Central memory CD4-positive, alpha-beta T cell (primary cell): ENCODE data around the gene KDM4B.

Experiments
- DNase-seq: peaks from one replicate; pipeline ENCODE4 v3.0.0; 2022

Gene KDM4B

GRCh38 chr19:5052945-5053485 lies 84.1 kb downstream of the KDM4B start:
- no peak for DNase-seq

DNA sequence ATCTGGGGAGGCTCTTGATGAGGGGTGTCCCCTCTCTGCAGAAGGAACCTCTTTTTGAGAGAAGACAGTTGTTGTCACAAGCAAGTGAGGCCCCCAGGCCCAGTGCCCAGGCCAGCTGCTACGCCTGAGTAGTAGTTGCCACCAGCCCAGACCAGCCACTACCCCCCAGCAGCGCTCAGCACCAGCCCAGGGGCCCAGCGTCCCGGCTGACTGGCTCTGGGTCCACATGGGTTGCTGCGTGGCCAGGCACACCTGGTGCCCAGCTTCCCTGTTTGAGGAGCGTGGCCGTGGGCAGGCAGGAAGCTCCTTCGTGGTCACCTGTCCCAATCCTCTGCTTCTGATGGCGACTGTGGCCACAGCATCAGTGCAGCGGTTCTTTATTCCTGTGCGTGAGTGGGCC lies 84.7 kb downstream of the KDM4B start:
- DNase-seq = no peak

DNA sequence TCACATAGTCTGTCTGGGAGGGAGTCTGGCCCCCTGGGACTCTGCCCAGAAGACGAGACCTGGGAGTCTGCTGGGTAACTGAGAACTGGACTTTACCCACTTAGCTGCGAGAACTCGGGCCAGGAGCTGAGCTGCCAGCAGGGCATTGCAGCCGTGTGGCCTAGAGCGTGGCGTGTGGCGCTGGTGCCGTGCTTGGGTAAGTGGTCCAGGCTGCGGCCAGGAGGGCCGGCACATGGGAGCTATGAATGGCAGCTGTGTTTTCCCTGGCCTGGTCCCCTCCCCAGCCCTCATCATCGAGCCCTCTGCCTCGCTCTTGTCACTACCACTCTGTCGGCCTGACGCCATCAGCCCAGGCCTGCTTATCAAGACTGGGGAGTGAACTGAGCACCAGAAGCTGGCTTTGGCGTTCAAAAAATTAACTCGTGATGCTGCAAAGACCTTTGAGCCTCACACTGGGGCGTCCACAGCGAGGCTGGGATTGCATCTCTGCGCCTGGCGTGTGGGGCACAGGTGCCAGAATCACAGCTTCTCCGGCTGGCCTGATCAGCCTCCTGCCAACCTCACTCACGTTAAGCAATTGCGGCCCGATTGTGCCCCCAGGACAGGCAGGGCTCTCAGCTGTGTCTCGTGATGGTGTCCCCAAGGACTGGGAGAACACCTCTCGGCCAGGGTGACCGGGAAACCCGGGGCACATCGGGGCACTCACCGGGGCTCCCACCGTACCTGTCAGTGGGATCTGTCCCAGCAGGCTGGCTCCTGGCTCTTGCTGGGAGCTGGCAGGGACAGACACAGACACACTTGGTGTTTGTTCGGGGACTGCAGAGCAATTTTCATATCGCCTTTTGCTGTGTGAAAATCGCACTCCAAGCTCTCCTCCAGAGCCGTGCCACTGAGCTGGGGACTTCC lies 85.9 kb downstream of the KDM4B start:
- no peak for DNase-seq

GRCh38 chr19:5055457-5055776 lies 86.5 kb downstream of the KDM4B start:
- DNase-seq = no peak

DNA sequence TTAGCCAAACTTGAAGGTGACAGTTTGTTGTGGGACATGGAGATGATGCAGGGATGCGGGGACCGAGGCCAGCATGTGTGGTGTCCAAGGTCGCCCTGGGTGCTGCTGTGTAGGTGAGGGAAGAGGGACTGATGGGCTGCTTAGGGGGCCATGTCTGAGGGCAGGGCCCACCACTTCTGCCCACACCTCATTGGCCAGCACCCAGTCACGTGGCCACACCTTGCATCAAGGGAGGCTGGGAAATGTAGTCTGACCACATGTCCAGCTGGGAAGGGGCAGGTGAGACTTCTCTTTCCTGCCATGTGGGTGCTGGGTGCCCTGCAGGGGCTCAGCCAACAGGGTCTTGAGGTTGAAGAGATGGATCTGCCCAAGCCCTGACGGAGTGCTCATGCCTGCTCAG lies 88.9 kb downstream of the KDM4B start:
- DNase-seq = no peak

DNA sequence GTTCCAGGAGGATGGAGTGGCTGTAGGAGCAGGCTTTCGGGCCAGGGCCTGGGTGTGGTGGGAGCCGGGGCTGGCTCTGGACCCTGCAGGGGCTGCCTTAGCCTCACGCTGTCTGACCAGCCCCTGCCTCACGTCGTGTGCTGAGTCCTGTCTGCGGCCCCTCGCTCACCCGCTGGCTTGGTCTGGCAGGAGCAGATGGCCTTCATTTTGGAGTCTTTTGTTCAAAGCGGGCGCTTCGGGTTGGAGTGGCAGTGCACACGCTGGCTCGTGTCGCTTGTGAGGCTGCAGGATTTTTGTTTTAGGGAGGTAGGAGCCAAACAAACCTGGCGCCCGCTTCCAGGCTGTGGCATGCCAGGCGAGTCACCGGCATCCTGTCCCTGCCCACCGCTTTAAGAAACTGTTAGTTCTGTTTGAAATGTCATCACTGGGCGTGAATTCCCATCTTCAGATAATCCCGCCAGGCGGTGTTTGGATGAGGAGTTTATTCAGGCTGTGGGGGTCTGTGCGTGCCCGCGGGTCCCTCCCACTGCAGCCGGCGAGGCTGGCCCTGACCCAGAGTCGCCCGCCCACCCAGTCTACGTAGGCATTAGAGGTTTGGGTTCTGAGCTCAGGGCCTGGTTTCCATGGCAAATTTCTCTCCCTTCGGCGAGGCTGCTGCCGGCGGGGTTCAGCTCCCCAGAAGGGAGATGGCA lies 89.8 kb downstream of the KDM4B start:
- no peak for DNase-seq

DNA sequence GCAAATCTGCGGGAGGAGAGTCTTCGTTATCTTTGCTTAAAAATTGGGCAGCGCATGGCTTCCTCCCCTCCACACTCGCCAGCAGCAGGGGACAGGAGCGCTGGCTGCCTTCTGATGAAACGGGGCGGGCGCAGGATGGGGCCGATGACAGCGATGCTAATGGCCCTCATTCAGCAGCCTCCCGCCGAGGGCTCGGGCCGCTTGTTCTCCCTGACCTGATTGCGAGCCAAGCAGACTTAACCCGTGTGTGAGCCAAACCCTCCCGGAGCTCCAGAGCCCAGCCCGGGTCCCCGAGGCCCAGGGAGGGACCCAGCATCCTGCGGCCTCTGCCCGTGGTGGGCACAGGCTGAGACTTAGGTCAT lies 90.3 kb downstream of the KDM4B start:
- no peak for DNase-seq

DNA sequence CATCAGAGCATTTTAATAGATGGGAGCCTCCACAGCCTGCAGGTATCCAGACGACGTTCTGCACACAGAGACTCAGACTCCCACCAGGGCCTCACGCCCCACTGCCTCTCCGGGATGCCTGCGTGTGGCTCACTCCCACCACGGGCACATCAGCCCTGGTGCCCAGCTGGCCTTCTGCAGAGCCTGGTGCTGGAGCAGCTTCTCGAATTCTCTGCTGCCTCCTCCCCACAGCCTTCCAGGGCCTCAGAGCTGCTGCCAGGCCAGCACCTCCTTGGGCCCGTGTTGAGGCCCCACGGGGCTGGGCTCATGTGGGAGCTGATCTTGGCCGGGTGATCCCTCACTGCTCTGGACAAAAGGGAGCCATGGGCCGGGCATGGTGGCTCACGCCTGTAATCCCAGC lies 90.9 kb downstream of the KDM4B start:
- DNase-seq = no peak

DNA sequence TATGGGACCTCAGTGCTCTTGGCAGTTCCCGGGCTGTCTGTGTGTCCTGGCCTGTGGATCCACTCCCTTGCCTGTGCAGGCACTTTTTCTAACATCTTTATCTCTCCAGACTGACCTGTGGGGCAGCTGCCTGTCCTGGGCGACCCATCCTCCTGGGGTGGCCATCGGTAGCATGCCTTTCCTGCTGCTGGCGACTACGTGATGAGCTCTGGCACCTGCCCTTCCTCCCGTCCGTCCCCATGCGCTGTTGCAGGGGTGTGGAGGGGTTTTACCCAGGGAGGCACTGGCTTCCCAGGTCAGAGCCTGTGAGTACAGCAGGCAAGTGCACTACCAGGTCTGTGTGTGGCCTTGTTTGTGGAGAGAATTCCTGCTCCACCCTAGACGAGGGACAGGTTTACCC lies 93.3 kb downstream of the KDM4B start:
- DNase-seq = no peak

DNA sequence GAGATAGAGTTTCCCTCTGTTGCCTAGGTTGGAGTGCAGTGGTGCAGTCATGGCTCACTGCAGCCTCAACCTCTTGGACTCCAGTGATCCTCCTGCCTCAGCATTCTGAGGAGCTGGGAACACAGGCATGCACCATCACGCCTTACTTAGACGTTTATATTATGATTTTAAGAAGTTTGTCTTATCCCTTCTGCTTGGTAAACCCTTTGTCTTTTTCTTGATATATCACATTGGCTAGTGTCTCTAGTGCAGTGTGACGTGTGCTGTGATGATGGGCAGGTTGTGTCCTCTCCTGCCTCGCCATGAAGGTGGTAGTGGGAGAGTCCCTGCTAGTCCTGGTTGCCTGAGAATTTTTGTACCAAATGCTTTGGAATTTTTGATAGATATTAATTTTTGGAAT lies 93.9 kb downstream of the KDM4B start:
- DNase-seq = no peak

DNA sequence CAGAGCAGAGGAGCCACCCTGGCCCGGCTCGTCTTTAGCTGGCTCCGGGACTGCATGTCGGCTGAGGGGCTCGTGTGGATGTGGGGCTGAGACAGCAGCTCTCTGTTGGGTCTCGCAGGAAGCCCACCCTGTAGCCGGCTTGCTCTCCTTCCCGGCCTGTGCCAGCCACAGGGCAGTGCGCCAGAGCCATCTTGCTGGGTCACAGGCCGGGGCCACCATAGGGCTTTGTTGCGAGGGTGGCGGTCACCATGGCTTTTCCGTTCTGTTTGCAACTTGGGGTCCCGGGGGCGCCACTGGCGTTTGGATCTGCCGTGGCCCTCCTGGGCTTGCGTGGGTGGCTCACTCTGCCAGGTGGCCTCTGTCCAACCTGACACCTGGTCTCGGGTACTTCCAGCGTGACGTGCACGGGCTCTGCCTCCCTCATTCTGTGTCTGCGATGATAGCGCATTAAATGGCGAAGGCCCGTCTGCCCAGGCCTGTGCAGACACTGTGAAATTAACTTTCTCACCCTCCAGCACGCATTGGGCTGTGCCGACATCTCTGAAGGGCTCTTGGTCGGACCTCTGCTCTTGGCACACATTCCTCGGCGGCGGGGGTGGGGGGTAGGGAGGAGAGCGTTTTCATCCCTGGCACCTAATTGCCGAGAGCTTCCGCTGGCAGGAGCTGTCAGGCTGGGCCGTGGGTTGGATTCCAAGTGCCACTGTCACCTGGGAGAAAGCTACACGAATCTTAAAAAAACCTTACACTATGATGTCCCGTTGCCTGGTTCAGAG lies 95.1 kb downstream of the KDM4B start:
- DNase-seq = no peak

DNA sequence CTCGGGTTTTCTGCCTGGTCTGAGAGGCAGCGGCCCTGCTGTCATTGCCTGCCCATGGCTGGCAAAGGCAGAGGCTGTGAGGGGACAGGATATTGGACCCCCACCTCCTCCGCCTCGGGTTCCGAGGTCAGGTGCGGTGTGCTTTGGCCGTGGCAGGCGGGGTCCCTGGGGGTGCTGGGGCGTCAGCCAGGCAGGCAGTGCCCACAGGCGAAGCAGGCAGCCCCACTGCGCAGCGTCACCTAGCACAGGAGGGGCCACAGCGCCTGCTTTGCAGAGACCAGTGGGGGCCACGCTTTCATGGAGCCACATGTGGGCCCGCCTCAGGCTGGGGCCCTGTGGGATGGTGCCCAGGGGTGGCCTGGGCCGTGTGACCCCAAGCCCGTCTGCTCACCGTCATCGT lies 96.0 kb downstream of the KDM4B start:
- DNase-seq = no peak

DNA sequence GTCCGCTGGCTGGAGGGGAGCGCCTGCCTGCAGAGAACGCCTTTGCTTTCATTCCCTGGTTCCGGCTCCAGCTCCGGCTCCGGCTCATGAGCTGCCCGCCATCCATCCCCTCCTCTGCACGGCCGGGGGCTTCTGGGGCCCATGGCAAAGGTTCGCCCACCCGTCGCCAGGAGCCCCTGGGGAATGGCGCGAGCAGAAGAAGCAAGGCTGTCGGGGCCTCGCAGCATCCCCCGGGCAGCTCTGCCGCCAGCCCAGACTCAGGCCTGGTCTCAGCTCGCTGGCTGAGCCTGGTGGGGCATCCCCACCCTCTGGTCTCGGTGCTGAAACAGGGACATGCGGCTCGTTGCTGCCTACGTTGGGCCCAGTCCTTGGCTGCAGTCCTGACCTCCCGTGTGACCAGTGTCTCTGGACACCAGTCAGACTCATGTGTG lies 96.8 kb downstream of the KDM4B start:
- no peak for DNase-seq

DNA sequence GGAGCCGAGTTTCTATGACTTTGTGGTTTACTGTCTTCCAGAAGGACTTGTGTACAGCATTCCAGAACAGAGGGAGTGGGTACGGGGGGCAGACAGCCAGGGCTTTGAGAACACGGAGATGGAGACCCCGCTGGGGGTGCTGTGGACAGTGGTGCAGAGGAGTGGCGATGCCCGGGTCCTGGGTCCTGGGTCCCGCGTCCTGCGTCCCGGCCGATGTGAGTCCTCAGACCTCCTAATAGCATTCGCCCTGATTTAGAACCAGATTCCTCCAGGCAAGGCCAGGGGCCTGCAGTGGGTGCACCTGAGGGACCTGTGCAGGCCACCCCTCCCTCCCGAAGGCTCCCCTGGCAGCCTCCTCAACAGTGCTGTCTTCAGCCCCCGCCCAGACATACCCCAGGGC lies 97.9 kb downstream of the KDM4B start:
- DNase-seq = no peak

DNA sequence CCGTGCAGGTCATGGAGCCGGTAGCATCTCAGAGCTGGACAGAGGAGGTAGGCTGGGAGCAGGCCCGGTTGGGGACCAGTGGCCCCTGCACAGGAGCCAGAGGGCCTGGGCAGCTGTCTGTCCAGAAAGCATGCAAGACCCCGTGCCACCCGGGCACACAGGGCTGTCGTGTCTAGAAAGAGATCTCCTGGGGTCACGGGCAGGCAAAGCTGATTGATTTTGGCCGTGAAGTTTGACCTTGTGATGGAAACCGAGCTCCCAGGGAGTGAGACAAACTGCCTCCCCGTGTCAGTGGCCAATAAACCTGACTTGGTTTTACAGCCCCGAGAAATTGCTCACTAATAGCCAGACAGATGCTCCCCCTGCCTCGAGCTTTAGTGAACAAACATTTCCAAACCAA lies 98.8 kb downstream of the KDM4B start:
- DNase-seq = no peak

- DNase-seq = no peak
Measured at GRCh38 chr19:5068233-5069072, 99.5 kb downstream of the KDM4B start.

DNA sequence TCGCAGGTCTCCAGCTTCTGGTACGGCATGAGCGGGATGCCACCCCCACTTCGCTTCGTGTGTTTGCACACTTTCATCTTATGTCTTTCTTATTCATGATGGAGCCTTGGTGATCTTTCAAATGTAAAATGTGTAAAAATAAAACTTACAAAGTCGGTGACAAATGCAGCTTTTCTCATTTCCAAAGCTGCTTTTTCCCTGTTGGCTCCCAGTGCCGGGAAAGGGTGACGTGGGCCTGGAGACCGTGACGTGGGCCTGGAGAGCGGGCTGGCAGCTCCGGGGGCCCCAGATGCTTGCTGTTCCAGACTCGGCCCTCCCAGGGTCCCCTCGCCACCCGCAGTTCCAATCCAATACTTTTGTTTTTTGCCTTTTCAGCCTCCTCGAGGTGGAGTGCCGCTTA lies 101.4 kb downstream of the KDM4B start:
- DNase-seq = no peak

- DNase-seq = no peak
Measured at GRCh38 chr19:5070930-5071329, 102.0 kb downstream of the KDM4B start.

- DNase-seq = no peak
Measured at GRCh38 chr19:5071579-5071978, 102.7 kb downstream of the KDM4B start.

- DNase-seq = no peak
Measured at GRCh38 chr19:5072115-5072514, 103.2 kb downstream of the KDM4B start.

GRCh38 chr19:5073153-5073844 lies 104.4 kb downstream of the KDM4B start:
- DNase-seq = no peak

- no peak for DNase-seq
Measured at GRCh38 chr19:5074407-5074806, 105.5 kb downstream of the KDM4B start.
